ENCODE data around the gene ZNF263.

- no peak for TF ChIP-seq CTCF (IDR thresholded peaks at IDR 0.05)
- TF ChIP-seq EP300 (IDR thresholded peaks at IDR 0.05), result no peak
Observed at GRCh38 chr16:3306078-3306477, 22.8 kb downstream of the ZNF263 start.
